ENCODE results near the gene SEMA3F.
A peak's percentile ranks its signal among the peaks of the same experiment; 100 is the strongest.

The SEMA3F gene

DNA sequence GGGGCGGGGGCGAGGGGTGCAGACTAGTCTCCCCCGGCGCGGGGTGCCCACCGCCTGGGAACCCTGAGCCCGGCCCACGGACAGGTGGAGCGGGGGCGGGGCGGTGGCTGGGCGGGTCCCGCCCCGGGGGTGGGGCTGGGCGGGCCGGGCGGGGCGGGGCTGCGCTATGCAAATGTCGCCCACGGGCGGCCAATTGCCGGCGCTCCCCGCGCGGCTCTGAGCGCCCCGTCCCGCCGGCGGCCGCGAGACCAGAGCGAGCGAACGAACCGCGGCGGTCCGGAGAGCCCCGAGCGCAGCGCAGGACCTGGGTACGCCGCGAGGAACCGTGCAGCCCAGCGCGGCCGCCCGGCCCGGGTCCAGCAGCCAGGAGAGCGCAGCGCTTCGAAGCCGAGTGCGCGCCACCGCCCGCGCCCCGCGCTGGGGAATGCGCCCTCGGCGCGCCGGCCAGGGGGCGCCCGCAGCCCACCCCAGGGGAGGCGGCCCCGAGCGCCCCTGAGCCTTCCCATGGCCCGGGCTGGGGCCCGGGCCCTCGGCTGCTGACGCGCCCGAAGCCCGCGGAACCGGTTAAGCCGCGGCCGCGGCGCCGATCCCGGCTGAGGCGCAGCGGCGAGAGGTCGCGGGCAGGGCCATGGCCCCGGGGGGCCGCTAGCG is at the start of gene SEMA3F:
SEMA3F (plus strand) TSS at position 485 of the 651 bp plus-strand sequence. CDS start 4,299 bp downstream, outside the sequence.
- Histone ChIP-seq H3K27me3 (ENCODE audit: control insufficient read depth in 1 of 2, insufficient read depth in 2 of 2, low read length in 2 of 2) (peaks cover 0 to 5% of the 10 kb centered on the region in 2 donors), H3K4me3 (ENCODE audit: low read depth in 1 of 2, low read length in 2 of 2) (peak within 1 kb of the TSS; percentile 43 to 63), H3K9me3 (ENCODE audit: low read length) (no peaks in the 10 kb centered on the region), H3K4me1 (ENCODE audit: insufficient read depth, low read length) (peaks cover 43% of the 10 kb centered on the region), H3K36me3 (ENCODE audit: insufficient read depth, low read length) (no peaks in the 10 kb centered on the region), H3K9ac (ENCODE audit: low read length) (peak within 1 kb of the TSS; percentile 4), H3K27ac (ENCODE audit: low read depth, low read length) (peak within 1 kb of the TSS; percentile 1)

DNA sequence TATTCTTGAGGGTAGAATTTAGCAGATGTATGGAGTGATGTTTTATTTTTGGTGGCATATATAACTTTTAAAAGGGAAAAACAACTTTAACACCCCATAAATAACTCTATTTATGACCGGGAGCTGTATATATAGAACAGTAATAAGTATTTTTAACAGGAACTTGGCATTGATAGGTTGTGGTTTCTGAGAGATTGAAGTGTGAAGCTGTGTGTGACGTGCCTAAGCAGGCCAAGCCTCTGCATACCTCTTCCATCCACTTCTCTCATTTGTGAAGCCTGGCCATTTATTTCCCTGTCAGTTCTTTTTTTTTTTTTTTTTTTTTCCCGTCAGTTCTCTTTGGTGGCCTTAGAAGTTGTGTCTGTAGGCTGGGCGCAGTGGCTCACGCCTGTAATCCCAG is 43.4 kb upstream of the SEMA3F start:
- no peaks in the 10 kb centered on the region for H3K9me3 ChIP-seq (ENCODE audit: low read length)
- no peak overlapping the region for H3K27ac ChIP-seq (ENCODE audit: low read depth, low read length)
- H3K4me1 ChIP-seq (ENCODE audit: insufficient read depth, low read length), result no peaks in the 10 kb centered on the region
- no peak overlapping the region for H3K4me3 ChIP-seq (ENCODE audit: low read depth in 1 of 2, low read length in 2 of 2)
- H3K9ac ChIP-seq (ENCODE audit: low read length), result no peak overlapping the region
- H3K36me3 ChIP-seq (ENCODE audit: insufficient read depth, low read length), result peaks cover 95% of the 10 kb centered on the region
- no peaks in the 10 kb centered on the region for H3K27me3 ChIP-seq (ENCODE audit: control insufficient read depth in 1 of 2, insufficient read depth in 2 of 2, low read length in 2 of 2)

DNA sequence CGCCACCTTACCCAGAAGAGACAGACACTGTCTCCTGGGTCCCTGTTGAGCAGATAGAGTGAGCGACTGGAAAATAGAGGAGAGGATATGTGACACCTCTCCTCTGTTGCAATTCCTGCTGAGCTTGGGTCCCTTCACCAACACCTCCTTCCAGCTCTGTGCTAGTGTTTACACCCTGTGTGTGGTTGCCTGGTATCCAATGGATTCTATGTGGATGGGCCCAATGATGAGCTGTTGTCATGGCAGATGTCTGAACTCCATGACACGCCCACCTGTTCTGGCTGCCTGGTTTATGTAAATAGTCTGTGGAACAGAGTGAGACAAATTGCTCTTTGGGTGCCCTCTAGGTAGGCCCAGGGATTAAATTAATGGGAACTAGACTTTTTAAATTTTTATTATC is 42.7 kb upstream of the SEMA3F start:
- Histone ChIP-seq H3K27me3 (ENCODE audit: control insufficient read depth in 1 of 2, insufficient read depth in 2 of 2, low read length in 2 of 2) (no peaks in the 10 kb centered on the region), H3K4me3 (ENCODE audit: low read depth in 1 of 2, low read length in 2 of 2) (no peak overlapping the region), H3K27ac (ENCODE audit: low read depth, low read length) (no peak overlapping the region), H3K4me1 (ENCODE audit: insufficient read depth, low read length) (no peaks in the 10 kb centered on the region), H3K36me3 (ENCODE audit: insufficient read depth, low read length) (peaks cover 95% of the 10 kb centered on the region), H3K9ac (ENCODE audit: low read length) (no peak overlapping the region), H3K9me3 (ENCODE audit: low read length) (no peaks in the 10 kb centered on the region)

DNA sequence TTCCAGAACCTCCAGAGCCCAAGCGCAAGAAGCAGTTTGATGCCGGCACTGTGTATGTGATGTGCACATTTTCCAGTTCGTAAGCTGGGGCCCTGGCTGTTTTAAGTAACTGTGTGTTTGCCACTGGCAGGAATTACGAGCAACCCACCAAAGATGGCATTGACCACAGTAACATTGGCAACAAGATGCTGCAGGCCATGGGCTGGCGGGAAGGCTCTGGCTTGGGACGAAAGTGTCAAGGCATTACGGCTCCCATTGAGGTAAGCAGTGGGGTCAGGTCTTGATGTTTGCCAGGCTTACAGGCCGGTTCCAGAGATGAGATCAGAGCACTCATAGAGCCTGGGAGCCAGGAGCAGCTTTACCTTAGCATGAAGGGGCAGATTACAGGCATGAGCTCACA is 38.0 kb upstream of the SEMA3F start:
- no peak overlapping the region for H3K9ac ChIP-seq (ENCODE audit: low read length)
- H3K36me3 ChIP-seq (ENCODE audit: insufficient read depth, low read length), result peaks cover 84% of the 10 kb centered on the region
- H3K27me3 ChIP-seq (ENCODE audit: control insufficient read depth in 1 of 2, insufficient read depth in 2 of 2, low read length in 2 of 2), result no peaks in the 10 kb centered on the region
- no peaks in the 10 kb centered on the region for H3K9me3 ChIP-seq (ENCODE audit: low read length)
- H3K4me3 ChIP-seq (ENCODE audit: low read depth in 1 of 2, low read length in 2 of 2), result no peak overlapping the region
- H3K27ac ChIP-seq (ENCODE audit: low read depth, low read length), result no peak overlapping the region
- no peaks in the 10 kb centered on the region for H3K4me1 ChIP-seq (ENCODE audit: insufficient read depth, low read length)

DNA sequence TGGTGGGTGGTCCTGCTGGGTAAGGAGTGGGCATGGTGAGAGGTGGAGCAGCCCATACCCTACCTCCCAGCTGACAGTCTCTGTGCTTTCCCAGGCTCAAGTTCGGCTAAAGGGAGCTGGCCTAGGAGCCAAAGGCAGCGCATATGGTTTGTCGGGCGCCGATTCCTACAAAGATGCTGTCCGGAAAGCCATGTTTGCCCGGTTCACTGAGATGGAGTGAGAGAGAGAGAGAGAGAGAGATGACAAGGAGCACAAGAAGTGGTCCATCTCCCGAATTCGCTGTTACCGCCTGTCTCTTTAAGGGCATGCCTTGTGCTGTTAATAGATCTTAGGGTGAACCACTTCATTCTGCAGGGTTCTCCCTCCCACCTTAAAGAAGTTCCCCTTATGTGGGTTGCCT is 36.9 kb upstream of the SEMA3F start:
- Histone ChIP-seq H3K4me1 (ENCODE audit: insufficient read depth, low read length) (no peaks in the 10 kb centered on the region), H3K27me3 (ENCODE audit: control insufficient read depth in 1 of 2, insufficient read depth in 2 of 2, low read length in 2 of 2) (no peaks in the 10 kb centered on the region), H3K27ac (ENCODE audit: low read depth, low read length) (no peak overlapping the region), H3K9me3 (ENCODE audit: low read length) (no peaks in the 10 kb centered on the region), H3K36me3 (ENCODE audit: insufficient read depth, low read length) (peaks cover 74% of the 10 kb centered on the region), H3K9ac (ENCODE audit: low read length) (no peak overlapping the region), H3K4me3 (ENCODE audit: low read depth in 1 of 2, low read length in 2 of 2) (no peak overlapping the region)

DNA sequence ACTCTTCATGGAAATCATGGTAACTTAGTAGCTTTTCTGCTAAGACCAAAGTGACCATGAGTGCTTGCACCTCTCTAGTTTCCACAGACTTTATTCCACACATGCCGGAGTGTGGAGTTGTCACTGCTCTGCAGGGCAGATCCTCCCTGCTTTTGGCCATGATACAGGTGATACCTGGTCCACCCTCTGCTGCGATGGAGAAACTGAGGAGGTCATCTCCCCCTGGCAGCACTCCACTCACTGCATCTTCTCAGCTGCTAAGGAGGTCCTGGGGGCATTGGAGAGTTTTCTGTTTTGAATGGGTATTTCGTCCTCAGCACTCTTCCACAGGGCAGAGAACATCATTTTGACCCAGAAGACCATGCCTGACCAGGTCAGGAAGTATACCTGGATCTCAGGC is 35.3 kb upstream of the SEMA3F start:
- Histone ChIP-seq H3K4me3 (ENCODE audit: low read depth in 1 of 2, low read length in 2 of 2) (no peak overlapping the region), H3K4me1 (ENCODE audit: insufficient read depth, low read length) (peaks cover 1% of the 10 kb centered on the region), H3K27me3 (ENCODE audit: control insufficient read depth in 1 of 2, insufficient read depth in 2 of 2, low read length in 2 of 2) (no peaks in the 10 kb centered on the region), H3K9me3 (ENCODE audit: low read length) (no peaks in the 10 kb centered on the region), H3K36me3 (ENCODE audit: insufficient read depth, low read length) (peaks cover 58% of the 10 kb centered on the region), H3K27ac (ENCODE audit: low read depth, low read length) (no peak overlapping the region), H3K9ac (ENCODE audit: low read length) (no peak overlapping the region)

DNA sequence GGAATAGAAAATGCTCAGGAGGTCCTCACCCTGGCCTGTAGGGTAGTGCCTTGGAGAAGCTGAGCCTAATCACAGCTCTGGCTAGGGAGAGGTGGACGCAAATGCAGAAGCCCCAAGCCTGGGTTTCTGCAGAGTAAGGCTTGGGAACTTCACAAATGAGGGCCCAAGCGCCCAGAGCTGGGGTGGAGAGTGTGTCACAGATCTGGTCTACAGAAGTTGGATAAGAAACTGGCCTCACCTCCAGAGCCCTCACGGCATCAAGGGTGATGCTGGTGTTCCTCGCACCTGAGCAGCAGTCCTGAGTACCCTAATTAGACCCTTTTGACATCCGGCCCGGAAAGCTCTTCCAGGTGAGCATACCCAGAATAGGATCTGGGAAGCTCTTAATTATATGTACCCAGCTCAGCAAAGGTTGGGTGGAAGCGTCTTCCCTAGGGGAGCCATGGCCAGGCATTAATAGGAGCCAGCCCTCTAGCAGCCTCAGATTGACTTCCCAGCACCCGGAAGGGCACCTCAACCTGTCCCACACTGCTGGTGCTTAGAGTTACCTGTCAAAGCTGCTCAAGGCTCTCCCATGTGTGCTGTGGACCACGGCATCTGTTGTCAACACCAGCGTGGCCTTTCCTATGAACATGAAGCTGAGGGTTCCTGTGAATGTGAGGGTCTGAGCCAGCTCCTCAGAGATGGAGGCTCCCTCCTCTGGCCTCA is 34.6 kb upstream of the SEMA3F start:
- peaks cover 7% of the 10 kb centered on the region for H3K4me1 ChIP-seq (ENCODE audit: insufficient read depth, low read length)
- peaks cover 51% of the 10 kb centered on the region for H3K36me3 ChIP-seq (ENCODE audit: insufficient read depth, low read length)
- no peak overlapping the region for H3K27ac ChIP-seq (ENCODE audit: low read depth, low read length)
- no peak overlapping the region for H3K4me3 ChIP-seq (ENCODE audit: low read depth in 1 of 2, low read length in 2 of 2)
- H3K9ac ChIP-seq (ENCODE audit: low read length), result no peak overlapping the region
- H3K27me3 ChIP-seq (ENCODE audit: control insufficient read depth in 1 of 2, insufficient read depth in 2 of 2, low read length in 2 of 2), result no peaks in the 10 kb centered on the region
- no peaks in the 10 kb centered on the region for H3K9me3 ChIP-seq (ENCODE audit: low read length)

DNA sequence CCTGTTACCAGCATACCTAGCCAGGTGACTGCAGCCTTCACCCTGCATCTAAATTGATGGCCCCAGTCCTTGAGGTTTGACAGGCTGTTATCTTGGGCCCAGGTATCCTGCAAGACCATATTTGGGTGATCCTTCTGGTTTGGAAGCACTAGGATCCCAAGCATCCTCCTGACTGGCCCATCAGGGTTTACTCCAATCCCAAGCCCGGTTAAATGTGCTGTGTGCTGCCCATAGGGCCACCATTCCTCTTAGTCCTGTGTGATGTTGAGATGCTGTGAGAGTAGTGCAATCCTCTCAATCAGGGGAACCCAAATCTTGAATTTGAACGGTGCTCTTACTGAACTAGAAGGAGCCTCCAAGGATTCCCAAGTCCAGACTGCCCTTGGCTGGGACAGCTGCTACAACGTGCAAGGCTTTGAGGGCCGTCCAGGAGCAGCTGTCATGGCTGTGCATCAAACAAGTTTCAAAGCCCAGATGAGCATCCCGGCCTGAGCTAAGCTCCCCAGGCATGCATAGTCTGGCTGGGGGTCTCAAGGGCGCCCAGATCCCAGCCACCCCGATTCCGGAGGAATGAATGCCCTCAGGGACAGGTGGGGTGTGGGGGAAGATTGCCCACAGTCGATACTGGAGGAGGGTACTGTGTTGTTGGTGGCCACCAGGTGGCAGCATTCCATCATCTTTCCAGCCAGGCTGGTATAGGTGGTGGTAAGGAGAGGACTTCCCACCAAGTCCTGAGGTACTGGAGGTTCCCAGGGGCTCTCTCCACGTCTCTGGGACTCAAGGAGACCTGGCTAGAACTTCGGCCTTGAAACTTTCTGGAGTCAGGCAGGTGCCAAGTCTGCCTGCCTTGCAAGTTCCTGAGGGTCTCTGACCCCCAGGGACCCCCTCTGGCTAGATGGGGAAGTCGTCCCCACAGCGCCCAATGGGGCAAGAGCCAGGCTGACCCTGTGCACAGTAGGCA is 33.8 kb upstream of the SEMA3F start:
- Histone ChIP-seq H3K27me3 (ENCODE audit: control insufficient read depth in 1 of 2, insufficient read depth in 2 of 2, low read length in 2 of 2) (no peaks in the 10 kb centered on the region), H3K4me3 (ENCODE audit: low read depth in 1 of 2, low read length in 2 of 2) (no peak overlapping the region), H3K9ac (ENCODE audit: low read length) (no peak overlapping the region), H3K9me3 (ENCODE audit: low read length) (no peaks in the 10 kb centered on the region), H3K27ac (ENCODE audit: low read depth, low read length) (no peak overlapping the region), H3K36me3 (ENCODE audit: insufficient read depth, low read length) (peaks cover 43% of the 10 kb centered on the region), H3K4me1 (ENCODE audit: insufficient read depth, low read length) (peaks cover 15% of the 10 kb centered on the region)

DNA sequence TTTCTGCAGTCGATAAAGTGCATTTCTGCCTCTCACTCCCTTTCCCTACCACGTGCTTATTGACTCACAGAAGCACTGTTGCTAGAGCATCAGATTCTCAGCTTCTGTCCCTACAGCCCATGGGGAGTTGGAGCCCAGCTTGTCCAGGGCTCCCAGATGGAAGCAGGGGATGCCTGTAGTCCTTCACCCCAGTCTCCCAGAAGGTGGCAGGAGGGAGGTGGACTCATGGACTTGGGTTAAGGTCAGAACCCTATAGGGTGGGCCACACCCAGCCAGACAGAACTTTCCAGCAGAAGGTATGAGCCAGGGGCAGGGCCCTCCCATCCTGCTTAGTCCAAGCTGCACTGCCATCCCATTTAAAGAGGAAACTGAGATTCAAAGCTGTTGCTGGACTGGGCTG is 33.1 kb upstream of the SEMA3F start:
- H3K4me3 ChIP-seq (ENCODE audit: low read depth in 1 of 2, low read length in 2 of 2), result no peak overlapping the region
- H3K4me1 ChIP-seq (ENCODE audit: insufficient read depth, low read length), result peaks cover 22% of the 10 kb centered on the region
- no peak overlapping the region for H3K9ac ChIP-seq (ENCODE audit: low read length)
- peaks cover 35% of the 10 kb centered on the region for H3K36me3 ChIP-seq (ENCODE audit: insufficient read depth, low read length)
- no peak overlapping the region for H3K27ac ChIP-seq (ENCODE audit: low read depth, low read length)
- no peaks in the 10 kb centered on the region for H3K9me3 ChIP-seq (ENCODE audit: low read length)
- no peaks in the 10 kb centered on the region for H3K27me3 ChIP-seq (ENCODE audit: control insufficient read depth in 1 of 2, insufficient read depth in 2 of 2, low read length in 2 of 2)

DNA sequence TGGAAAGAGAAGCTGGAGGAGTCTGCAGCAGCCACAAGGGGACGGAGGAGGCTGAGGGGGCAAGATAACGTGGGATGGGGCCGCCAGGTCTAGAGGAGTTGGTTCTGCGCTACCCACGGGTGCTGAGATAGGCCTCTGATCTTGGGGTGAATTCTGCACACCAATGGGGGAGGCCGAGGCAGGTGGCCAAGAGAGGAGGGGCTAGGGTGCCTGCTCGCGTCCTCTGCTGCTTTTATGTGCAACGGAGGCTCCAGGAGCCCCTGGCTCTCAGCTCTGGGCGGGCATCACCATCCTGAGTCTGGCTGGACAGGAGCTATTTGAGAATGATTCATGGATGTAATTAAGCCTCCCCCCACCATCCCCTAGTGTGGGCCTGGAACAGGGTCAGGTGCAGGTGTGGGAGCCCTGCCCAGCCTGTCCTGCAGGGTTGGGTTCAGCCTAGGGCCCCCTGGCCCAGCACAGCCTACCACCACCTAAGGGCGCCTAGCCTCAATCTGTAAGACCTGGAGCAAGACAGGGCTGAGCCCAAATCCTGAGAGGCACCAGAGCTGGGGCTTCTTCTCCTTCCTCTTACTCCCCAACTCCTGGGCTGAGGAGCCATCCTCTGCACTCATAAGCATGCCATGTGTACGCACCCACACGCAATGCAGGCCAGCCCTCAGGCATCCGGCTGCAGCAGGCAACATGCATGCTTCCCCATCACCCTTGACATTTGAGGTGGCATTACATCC is 32.3 kb upstream of the SEMA3F start:
- H3K27me3 ChIP-seq (ENCODE audit: control insufficient read depth in 1 of 2, insufficient read depth in 2 of 2, low read length in 2 of 2), result no peaks in the 10 kb centered on the region
- H3K9me3 ChIP-seq (ENCODE audit: low read length), result no peaks in the 10 kb centered on the region
- H3K27ac ChIP-seq (ENCODE audit: low read depth, low read length), result no peak overlapping the region
- H3K4me1 ChIP-seq (ENCODE audit: insufficient read depth, low read length), result peaks cover 26% of the 10 kb centered on the region
- no peak overlapping the region for H3K9ac ChIP-seq (ENCODE audit: low read length)
- H3K4me3 ChIP-seq (ENCODE audit: low read depth in 1 of 2, low read length in 2 of 2), result no peak overlapping the region
- H3K36me3 ChIP-seq (ENCODE audit: insufficient read depth, low read length), result peaks cover 28% of the 10 kb centered on the region
